ENCODE data around the gene CRHBP.

DNA sequence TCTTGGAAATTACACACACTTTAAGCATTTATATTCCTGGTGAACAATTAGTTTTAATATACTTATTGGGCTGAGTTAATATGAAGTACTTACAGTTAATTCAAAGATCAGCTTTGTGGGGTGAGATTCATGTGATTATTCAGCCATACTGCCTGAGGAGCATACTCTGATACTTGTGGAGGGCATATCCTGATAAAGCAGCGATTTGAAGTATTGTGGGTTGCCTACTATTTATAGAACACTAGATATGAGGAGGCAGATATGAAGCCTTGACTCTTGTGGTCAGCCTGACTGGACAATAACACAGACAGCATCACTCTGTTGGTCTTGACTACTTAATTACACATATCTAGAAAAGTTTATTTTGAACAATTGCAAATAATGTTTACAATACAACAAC, 50.4 kb downstream of the CRHBP start:
- no peak for TF ChIP-seq EZH2 (IDR thresholded peaks at IDR 0.05)
- no peak for TF ChIP-seq POLR2AphosphoS5 (IDR thresholded peaks at IDR 0.05; ENCODE audit: borderline replicate concordance, low read depth, low read length)
- TF ChIP-seq FOXP2 (optimal IDR thresholded peaks at IDR 0.05; ENCODE audit: control extremely low read depth, extremely low read length, insufficient read depth), result no peak

Measured in SK-N-MC (cell line).